Subcutaneous abdominal adipose tissue (tissue), 5 donors: ENCODE results near the gene SLU7.

Experiments
- H3K27ac ChIP-seq: one replicate; pipeline ENCODE4 v1.7.0; 2013; ENCODE audit warnings: low read depth, mild to moderate bottlenecking, inconsistent platforms, low read length, moderate library complexity
- H3K27me3 ChIP-seq, 5 donors: one replicate each; pipeline ENCODE4 v1.7.0; 2013; ENCODE audit warnings: low read length in 5 of 5, inconsistent platforms in 1 of 5; ENCODE audit not compliant: control insufficient read depth in 5 of 5, insufficient read depth in 4 of 5
- H3K36me3 ChIP-seq, 5 donors: one replicate each; pipeline ENCODE4 v1.7.0; 2013; ENCODE audit warnings: low read length in 5 of 5; ENCODE audit not compliant: control insufficient read depth in 5 of 5, insufficient read depth in 5 of 5
- H3K4me1 ChIP-seq, 5 donors: one replicate each; pipeline ENCODE4 v1.7.0; 2013; ENCODE audit warnings: low read length in 5 of 5, mild to moderate bottlenecking in 3 of 5, moderate library complexity in 1 of 5; ENCODE audit not compliant: control insufficient read depth in 5 of 5, insufficient read depth in 5 of 5
- H3K4me3 ChIP-seq, 5 donors: one replicate each; pipeline ENCODE4 v1.7.0; 2013; ENCODE audit warnings: low read length in 5 of 5, low read depth in 1 of 5
- H3K9ac ChIP-seq, 5 donors: one replicate each; pipeline ENCODE4 v1.7.0; 2013; ENCODE audit warnings: low read length in 5 of 5, mild to moderate bottlenecking in 4 of 5, moderate library complexity in 3 of 5
- H3K9me3 ChIP-seq, 5 donors: one replicate each; pipeline ENCODE4 v1.7.0; 2013; ENCODE audit warnings: low read length in 5 of 5; ENCODE audit not compliant: control insufficient read depth in 5 of 5
- donor health status: healthy.
- donor health status: healthy.
- donor health status: healthy.
- donor health status: healthy.
- donor health status: healthy.

Gene SLU7

GRCh38 chr5:160421625-160422258, 2.9 kb upstream of the SLU7 start, which contains the start of gene PTTG1:
Gene PTTG1 (plus strand): TSS chr5:160421855. CDS start chr5:160422313, 458 bp downstream.
- peak within 1 kb of the TSS; percentile 68 to 85 (median 73) for H3K4me3 ChIP-seq
- H3K4me1 ChIP-seq: peaks cover 5 to 38% (median 33%) of the 10 kb centered on the region in 5 donors
- no peaks in the 10 kb centered on the region for H3K27me3 ChIP-seq
- H3K27ac ChIP-seq: peak within 1 kb of the TSS; percentile 37
- peaks cover 0 to under 1% (median 0%) of the 10 kb centered on the region in 5 donors for H3K36me3 ChIP-seq
- no peaks in the 10 kb centered on the region for H3K9me3 ChIP-seq
- H3K9ac ChIP-seq: peak within 1 kb of the TSS in 4 of 5 donors; percentile 50 to 83 (median 69)

GRCh38 chr5:160420331-160420610, 1.4 kb upstream of the SLU7 start:
- H3K9me3 ChIP-seq: no peaks in the 10 kb centered on the region
- no peak overlapping the region for H3K4me3 ChIP-seq
- H3K4me1 ChIP-seq: peaks cover 5 to 42% (median 36%) of the 10 kb centered on the region in 5 donors
- no peak overlapping the region for H3K9ac ChIP-seq
- H3K36me3 ChIP-seq: peaks cover 0 to 3% (median 0%) of the 10 kb centered on the region in 5 donors
- no peaks in the 10 kb centered on the region for H3K27me3 ChIP-seq
- no peak overlapping the region for H3K27ac ChIP-seq

DNA sequence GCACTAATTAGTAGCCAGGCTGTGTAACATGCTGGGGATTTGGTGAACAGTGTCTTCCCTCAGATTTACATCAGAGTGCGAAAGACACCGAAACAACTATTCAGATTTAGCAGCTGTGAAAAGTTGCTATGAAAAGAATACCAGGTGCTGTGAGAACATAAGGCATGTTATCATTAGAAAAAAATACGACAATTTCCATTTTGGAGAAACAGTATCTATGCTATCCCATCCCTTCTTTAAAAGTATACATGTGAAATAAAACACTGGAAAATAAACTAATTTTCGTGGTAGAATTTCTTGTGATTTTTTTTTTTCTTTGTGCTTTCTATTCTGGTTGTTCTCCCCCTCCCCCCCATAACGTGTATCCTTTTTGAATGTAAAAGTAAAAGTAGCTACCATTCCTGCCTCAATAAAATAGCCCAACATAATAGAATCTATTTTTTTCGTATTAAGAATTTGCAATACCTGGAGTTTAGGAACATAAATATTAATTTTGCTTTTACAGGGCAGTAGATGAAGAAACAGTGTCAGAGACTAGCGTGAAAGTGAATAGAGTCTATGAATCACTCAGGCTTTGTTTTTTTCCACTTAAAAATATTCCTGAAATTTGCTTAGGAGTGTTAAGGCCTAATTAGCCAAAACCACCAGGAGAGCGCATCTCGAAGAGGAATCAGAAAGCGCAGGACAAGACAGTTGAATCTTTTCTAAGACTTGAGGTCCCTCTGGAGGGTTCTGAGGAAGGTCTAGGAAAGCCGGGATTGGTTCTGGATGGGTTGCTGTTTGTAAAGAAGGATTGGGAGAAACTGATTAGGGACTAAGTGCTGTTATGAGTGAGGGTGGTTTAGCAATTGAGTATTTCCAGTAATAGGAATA, 813 bp upstream of the SLU7 start:
- H3K36me3 ChIP-seq: peaks cover 0 to 5% (median 3%) of the 10 kb centered on the region in 5 donors
- peak overlapping the region; percentile 92 to 99 (median 97) for H3K4me3 ChIP-seq
- no peaks in the 10 kb centered on the region for H3K9me3 ChIP-seq
- no peaks in the 10 kb centered on the region for H3K27me3 ChIP-seq
- H3K4me1 ChIP-seq: peaks cover 5 to 42% (median 36%) of the 10 kb centered on the region in 5 donors
- peak overlapping the region; percentile 91 for H3K27ac ChIP-seq
- peak overlapping the region in 4 of 5 donors; percentile 76 to 97 (median 88) for H3K9ac ChIP-seq

GRCh38 chr5:160399402-160400353, 19.2 kb downstream of the SLU7 start, which contains the start of gene FAM200C:
Gene FAM200C (minus strand): TSS chr5:160400054. CDS start chr5:160395490, 4,564 bp downstream.
- Histone ChIP-seq H3K4me1 (peaks cover 0 to 23% (median 18%) of the 10 kb centered on the region in 5 donors), H3K9me3 (no peaks in the 10 kb centered on the region), H3K9ac (peak within 1 kb of the TSS; percentile 71 to 98 (median 96)), H3K27me3 (no peaks in the 10 kb centered on the region), H3K36me3 (peaks cover 21 to 29% (median 29%) of the 10 kb centered on the region in 5 donors), H3K4me3 (peak within 1 kb of the TSS; percentile 81 to 92 (median 90)), H3K27ac (peak within 1 kb of the TSS; percentile 57)

GRCh38 chr5:160398806-160399205, 20.1 kb downstream of the SLU7 start:
- Histone ChIP-seq H3K9ac (peak overlapping the region in 4 of 5 donors; percentile 92 to 98 (median 96)), H3K27me3 (no peaks in the 10 kb centered on the region), H3K9me3 (no peaks in the 10 kb centered on the region), H3K36me3 (peaks cover 17 to 20% (median 20%) of the 10 kb centered on the region in 5 donors), H3K4me3 (peak overlapping the region; percentile 81 to 92 (median 90)), H3K4me1 (peaks cover 0 to 23% (median 18%) of the 10 kb centered on the region in 5 donors), H3K27ac (no peak overlapping the region)

DNA sequence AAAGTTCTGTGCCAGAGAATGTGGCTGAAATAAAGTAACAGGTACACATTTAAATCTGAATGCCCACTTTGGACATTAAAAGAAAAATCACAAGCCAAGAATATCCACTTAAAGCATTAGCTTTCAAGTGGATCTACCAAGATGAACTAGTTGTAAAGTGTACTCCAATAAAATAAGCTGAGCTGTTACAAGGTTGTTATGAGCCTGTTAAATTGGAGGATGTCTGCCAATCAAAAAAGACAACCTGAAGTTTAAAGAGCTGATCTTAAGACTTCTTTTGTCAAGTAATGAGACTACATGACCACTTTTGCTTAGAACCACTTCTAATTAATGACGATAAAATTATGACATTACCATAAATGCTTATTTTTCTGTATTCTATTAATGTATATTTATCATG, 21.4 kb downstream of the SLU7 start:
- Histone ChIP-seq H3K27me3 (no peaks in the 10 kb centered on the region), H3K9ac (peak overlapping the region in 1 of 5 donors; percentile 36), H3K9me3 (no peaks in the 10 kb centered on the region), H3K4me1 (peaks cover 0 to 31% (median 23%) of the 10 kb centered on the region in 5 donors), H3K36me3 (peaks cover 8 to 12% (median 10%) of the 10 kb centered on the region in 5 donors), H3K27ac (no peak overlapping the region), H3K4me3 (no peak overlapping the region)

DNA sequence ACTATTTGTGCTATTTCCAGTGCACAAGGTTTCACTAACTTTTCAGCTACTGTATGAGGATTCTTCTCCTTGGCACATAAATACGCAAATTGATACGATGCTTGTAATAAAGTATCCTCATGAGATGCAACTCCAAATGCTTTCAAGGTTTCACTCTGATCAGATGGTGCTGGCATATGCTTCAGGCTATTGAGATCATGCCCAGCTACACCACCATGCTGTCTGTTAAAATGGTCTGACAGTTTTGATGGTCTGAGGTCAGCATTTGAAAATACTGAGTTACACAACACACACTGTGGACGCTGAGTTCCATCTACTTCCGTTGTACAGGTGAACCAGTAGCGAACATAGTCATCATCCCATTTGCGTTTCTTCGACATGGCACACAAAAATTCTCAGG, 23.8 kb downstream of the SLU7 start:
- Histone ChIP-seq H3K4me1 (peaks cover 0 to 29% (median 18%) of the 10 kb centered on the region in 5 donors), H3K27me3 (no peaks in the 10 kb centered on the region), H3K9ac (no peak overlapping the region), H3K4me3 (no peak overlapping the region), H3K9me3 (no peaks in the 10 kb centered on the region), H3K36me3 (no peaks in the 10 kb centered on the region), H3K27ac (no peak overlapping the region)

- Histone ChIP-seq H3K27ac (no peak overlapping the region), H3K9me3 (peaks cover 3 to 13% (median 5%) of the 10 kb centered on the region in 5 donors), H3K4me3 (no peak overlapping the region), H3K4me1 (peaks cover 0 to 10% (median 0%) of the 10 kb centered on the region in 5 donors), H3K36me3 (no peaks in the 10 kb centered on the region), H3K27me3 (no peaks in the 10 kb centered on the region), H3K9ac (no peak overlapping the region)
Measured at GRCh38 chr5:160390787-160391696, 27.8 kb downstream of the SLU7 start.
